GM18907 (cell line): ENCODE data around the gene PRAC1.

Source experiments
- ATAC-seq: cut with Tn5 transposase; IDR thresholded peaks from one replicate; pipeline ENCODE4 v1.9.1; 2021; ENCODE audit warnings: mild to moderate bottlenecking, moderate library complexity; ENCODE audit not compliant: unreplicated experiment

Gene PRAC1

GRCh38 chr17:48722201-48722907, at the start of gene PRAC1:
PRAC1 (minus strand) TSS chr17:48722518; CDS start chr17:48722392, 126 bp downstream.
- no peak for ATAC-seq

- no peak for ATAC-seq
These were observed 48.6 kb upstream of the PRAC1 start for GRCh38 chr17:48770954-48771353.

GRCh38 chr17:48769009-48769675, 46.8 kb upstream of the PRAC1 start:
- ATAC-seq: no peak

GRCh38 chr17:48767263-48767774, 45.0 kb upstream of the PRAC1 start:
- ATAC-seq: no peak

GRCh38 chr17:48761114-48761513, 38.8 kb upstream of the PRAC1 start:
- ATAC-seq: no peak

GRCh38 chr17:48760411-48760810, 38.1 kb upstream of the PRAC1 start:
- no peak for ATAC-seq

GRCh38 chr17:48759288-48759687, 37.0 kb upstream of the PRAC1 start:
- ATAC-seq: no peak

GRCh38 chr17:48757524-48757961, 35.2 kb upstream of the PRAC1 start:
- no peak for ATAC-seq

GRCh38 chr17:48756830-48757251, 34.5 kb upstream of the PRAC1 start:
- no peak for ATAC-seq

- ATAC-seq: no peak
These were observed 33.0 kb upstream of the PRAC1 start for GRCh38 chr17:48755356-48755755.

- no peak for ATAC-seq
These were observed 32.4 kb upstream of the PRAC1 start for GRCh38 chr17:48754500-48755261.

- no peak for ATAC-seq
These were observed 31.6 kb upstream of the PRAC1 start for GRCh38 chr17:48753794-48754499.

GRCh38 chr17:48752399-48753288, 30.3 kb upstream of the PRAC1 start:
- no peak for ATAC-seq

- ATAC-seq: no peak
These were observed 29.5 kb upstream of the PRAC1 start for GRCh38 chr17:48751733-48752398.

GRCh38 chr17:48751172-48751571, 28.9 kb upstream of the PRAC1 start:
- no peak for ATAC-seq

GRCh38 chr17:48749621-48750553, 27.6 kb upstream of the PRAC1 start:
- no peak for ATAC-seq

GRCh38 chr17:48748718-48749566, 26.6 kb upstream of the PRAC1 start:
- no peak for ATAC-seq
